K562 (cell line): ENCODE data around the gene NELFE. TPM values are rescaled to one million over a fixed set of nuclear protein-coding genes. Genes with fewer than 3 reads are reported as not detected.

Source experiments
- BACH1 ChIP-seq: fragments of 200-800 bp; sonication (Bioruptor generic); IDR thresholded peaks from 2 replicates; pipeline ENCODE4 v1.6.1; 2016; ENCODE audit warnings: missing genetic modification characterization, missing compliant biosample characterization
- BCL6 ChIP-seq: fragments of 250-450 bp; sonication (Bioruptor Pico); IDR thresholded peaks from 2 replicates; pipeline ENCODE4 v1.4.0; 2020
- ERF ChIP-seq: fragments of 450-650 bp; formaldehyde crosslinking; IDR thresholded peaks from 2 replicates; pipeline ENCODE4 v1.4.0; 2020; ENCODE audit warnings: mild to moderate bottlenecking, mixed read lengths
- KAT2B ChIP-seq: IDR thresholded peaks from one replicate; pipeline ENCODE4 v1.6.1; 2012; ENCODE audit warnings: low read depth, mild to moderate bottlenecking, control low read depth, inconsistent platforms, low read length, moderate library complexity
- KLF13 ChIP-seq: fragments of 450-650 bp; IDR thresholded peaks from 2 replicates; pipeline ENCODE4 v1.6.1; 2016; ENCODE audit warnings: missing genetic modification characterization, low read depth, mild to moderate bottlenecking, missing compliant biosample characterization, moderate library complexity, borderline replicate concordance
- KLF6 ChIP-seq: fragments of 250-450 bp; sonication (Bioruptor Pico); IDR thresholded peaks from 2 replicates; pipeline ENCODE4 v1.4.0; 2020; ENCODE audit warnings: mild to moderate bottlenecking, moderate library complexity, borderline replicate concordance
- MCM7 ChIP-seq, 2 experiments: fragments of 450-650 bp; IDR thresholded peaks; 2 replicates each; pipeline ENCODE4 v1.6.1; 2016 to 2018
- NCOA6 ChIP-seq: fragments of 450-650 bp; IDR thresholded peaks from 2 replicates; pipeline ENCODE4 v1.6.1; 2017; ENCODE audit warnings: mild to moderate bottlenecking
- POLR2AphosphoS5 ChIP-seq: IDR thresholded peaks from 2 replicates; pipeline ENCODE4 v1.6.1; 2011; ENCODE audit warnings: mild to moderate bottlenecking, low read depth, low read length, moderate library complexity; ENCODE audit not compliant: control insufficient read depth, insufficient read depth
- PYGO2 ChIP-seq: fragments of 450-650 bp; IDR thresholded peaks from 2 replicates; pipeline ENCODE4 v1.6.1; 2016; ENCODE audit warnings: mild to moderate bottlenecking, missing genetic modification characterization, moderate library complexity, missing compliant biosample characterization
- ZNF263 ChIP-seq: sonication (generic); formaldehyde crosslinking; IDR thresholded peaks from 2 replicates; pipeline ENCODE4 v1.8.0; 2022; ENCODE audit warnings: mild to moderate bottlenecking, missing genetic modification reagents, borderline replicate concordance
- ZNF586 ChIP-seq: fragments of 450-650 bp; formaldehyde crosslinking; conservative IDR thresholded peaks from 2 replicates; pipeline ENCODE4 v1.4.0; 2020; ENCODE audit warnings: mild to moderate bottlenecking, moderate library complexity
- ZNF778 ChIP-seq: fragments of 450-650 bp; formaldehyde crosslinking; IDR thresholded peaks from 2 replicates; pipeline ENCODE4 v1.4.0; 2020; ENCODE audit warnings: mild to moderate bottlenecking, moderate library complexity
- polyA plus RNA-seq, 8 experiments: library from polyadenylated mRNA; depleted of rRNA in 4 of 8; stranded (reverse) in 5 of 8; unstranded in 3 of 8; fragments of >200 nt; fragmentation: Nextera tagmentation in 2 of 8; fragmentation: Illumina TruSeq in 1 of 8; extraction: Ambion mirVana in 2 of 8; extraction: Trizol in 1 of 8; gene quantifications; 2 replicates each; pipeline versions ENCODE4 v1.2.1 to v1.2.3, GENCODE V29; 2011 to 2014; ENCODE audit warnings: inconsistent platforms in 1 of 8, missing spikeins in 1 of 8
- total RNA-seq, 7 experiments: library from RNA; depleted of rRNA in 6 of 7; stranded (reverse); fragments of >200 nt in 6 of 7; fragmentation: Illumina TruSeq in 2 of 7; extraction: Trizol in 2 of 7; gene quantifications; 2 replicates each; pipeline versions ENCODE4 v1.2.1 to v1.2.3, GENCODE V29; 2011 to 2021; ENCODE audit warnings: low replicate concordance in 1 of 7
- TF ChIP-seq, protein P1 (sequence below): IDR thresholded peaks from 3 replicates; pipeline ENCODE4 v1.6.1; 2011; ENCODE audit warnings: borderline replicate concordance, mild to moderate bottlenecking; ENCODE audit not compliant: insufficient read length, insufficient read depth
- TF ChIP-seq, protein P2 (sequence below): fragments of 250-450 bp; sonication (Bioruptor Pico); IDR thresholded peaks from 2 replicates; pipeline ENCODE4 v1.8.0; 2021; ENCODE audit warnings: moderate library complexity, mild to moderate bottlenecking, inconsistent platforms
- TF ChIP-seq, protein P3 (sequence below): fragments of 250-450 bp; sonication (Bioruptor Pico); IDR thresholded peaks from 2 replicates; pipeline ENCODE4 v1.5.0; 2022; ENCODE audit warnings: mild to moderate bottlenecking
- TF ChIP-seq, protein P4 (sequence below): fragments of 450-650 bp; IDR thresholded peaks from 2 replicates; pipeline ENCODE4 v1.6.1; 2017; ENCODE audit warnings: antibody characterized with exemption, mild to moderate bottlenecking

NELFE gene
- total and polyA plus RNA-seq, 9 of the 15 experiments (the other 6 are each of a cell fraction or from before 2014, with no cell fraction given), result 15.2 to 157 (median 91.5) TPM

DNA sequence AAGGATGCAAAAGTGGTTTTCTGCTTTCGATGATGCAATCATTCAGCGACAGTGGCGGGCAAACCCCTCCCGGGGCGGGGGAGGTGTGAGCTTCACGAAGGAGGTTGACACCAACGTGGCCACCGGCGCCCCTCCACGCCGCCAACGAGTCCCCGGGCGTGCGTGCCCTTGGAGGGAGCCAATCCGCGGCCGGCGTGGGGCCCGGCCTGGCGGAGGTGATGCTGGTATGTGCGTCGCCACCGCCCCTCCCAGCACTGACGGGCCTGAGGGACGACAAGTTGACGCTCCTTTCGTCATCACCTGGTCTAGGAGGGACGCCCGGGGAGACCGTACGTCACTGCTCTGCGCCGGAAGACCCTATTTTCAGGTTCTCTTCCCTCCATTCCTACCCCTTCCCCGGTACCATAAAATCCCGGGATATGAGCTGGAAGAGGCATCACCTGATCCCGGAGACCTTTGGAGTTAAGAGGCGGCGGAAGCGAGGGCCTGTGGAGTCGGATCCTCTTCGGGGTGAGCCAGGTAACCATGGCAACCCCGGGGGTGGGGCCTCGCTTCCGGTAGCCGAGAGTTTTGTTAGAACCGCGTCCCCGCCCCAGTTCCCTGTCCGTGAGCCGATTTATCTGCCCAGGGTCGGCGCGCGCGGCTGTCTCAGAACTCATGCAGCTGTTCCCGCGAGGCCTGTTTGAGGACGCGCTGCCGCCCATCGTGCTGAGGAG, 13.4 kb upstream of the NELFE start, which contains the start of gene DXO (continued):
- no peak for TF ChIP-seq PYGO2
- peak; percentile 1 for TF ChIP-seq ERF
- TF ChIP-seq, protein P1, sequence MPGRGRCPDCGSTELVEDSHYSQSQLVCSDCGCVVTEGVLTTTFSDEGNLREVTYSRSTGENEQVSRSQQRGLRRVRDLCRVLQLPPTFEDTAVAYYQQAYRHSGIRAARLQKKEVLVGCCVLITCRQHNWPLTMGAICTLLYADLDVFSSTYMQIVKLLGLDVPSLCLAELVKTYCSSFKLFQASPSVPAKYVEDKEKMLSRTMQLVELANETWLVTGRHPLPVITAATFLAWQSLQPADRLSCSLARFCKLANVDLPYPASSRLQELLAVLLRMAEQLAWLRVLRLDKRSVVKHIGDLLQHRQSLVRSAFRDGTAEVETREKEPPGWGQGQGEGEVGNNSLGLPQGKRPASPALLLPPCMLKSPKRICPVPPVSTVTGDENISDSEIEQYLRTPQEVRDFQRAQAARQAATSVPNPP, result no peak
- TF ChIP-seq BACH1 (tag), result peak; percentile 63; the same call in 1 of the 2 replicates
- TF ChIP-seq BCL6 (CRISPR knock-in tag), result no peak
- TF ChIP-seq ZNF778 (CRISPR knock-in tag), result no peak
- no peak for TF ChIP-seq MCM7 (IDR thresholded peaks at IDR 0.05)
- TF ChIP-seq KLF13 (tag), result peak; percentile 53; the same call in 1 of the 2 replicates
- TF ChIP-seq, protein P2, sequence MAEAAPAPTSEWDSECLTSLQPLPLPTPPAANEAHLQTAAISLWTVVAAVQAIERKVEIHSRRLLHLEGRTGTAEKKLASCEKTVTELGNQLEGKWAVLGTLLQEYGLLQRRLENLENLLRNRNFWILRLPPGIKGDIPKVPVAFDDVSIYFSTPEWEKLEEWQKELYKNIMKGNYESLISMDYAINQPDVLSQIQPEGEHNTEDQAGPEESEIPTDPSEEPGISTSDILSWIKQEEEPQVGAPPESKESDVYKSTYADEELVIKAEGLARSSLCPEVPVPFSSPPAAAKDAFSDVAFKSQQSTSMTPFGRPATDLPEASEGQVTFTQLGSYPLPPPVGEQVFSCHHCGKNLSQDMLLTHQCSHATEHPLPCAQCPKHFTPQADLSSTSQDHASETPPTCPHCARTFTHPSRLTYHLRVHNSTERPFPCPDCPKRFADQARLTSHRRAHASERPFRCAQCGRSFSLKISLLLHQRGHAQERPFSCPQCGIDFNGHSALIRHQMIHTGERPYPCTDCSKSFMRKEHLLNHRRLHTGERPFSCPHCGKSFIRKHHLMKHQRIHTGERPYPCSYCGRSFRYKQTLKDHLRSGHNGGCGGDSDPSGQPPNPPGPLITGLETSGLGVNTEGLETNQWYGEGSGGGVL (CRISPR knock-in tag), result no peak
- no peak for TF ChIP-seq ZNF263 (CRISPR knock-in tag)
- TF ChIP-seq, protein P3, sequence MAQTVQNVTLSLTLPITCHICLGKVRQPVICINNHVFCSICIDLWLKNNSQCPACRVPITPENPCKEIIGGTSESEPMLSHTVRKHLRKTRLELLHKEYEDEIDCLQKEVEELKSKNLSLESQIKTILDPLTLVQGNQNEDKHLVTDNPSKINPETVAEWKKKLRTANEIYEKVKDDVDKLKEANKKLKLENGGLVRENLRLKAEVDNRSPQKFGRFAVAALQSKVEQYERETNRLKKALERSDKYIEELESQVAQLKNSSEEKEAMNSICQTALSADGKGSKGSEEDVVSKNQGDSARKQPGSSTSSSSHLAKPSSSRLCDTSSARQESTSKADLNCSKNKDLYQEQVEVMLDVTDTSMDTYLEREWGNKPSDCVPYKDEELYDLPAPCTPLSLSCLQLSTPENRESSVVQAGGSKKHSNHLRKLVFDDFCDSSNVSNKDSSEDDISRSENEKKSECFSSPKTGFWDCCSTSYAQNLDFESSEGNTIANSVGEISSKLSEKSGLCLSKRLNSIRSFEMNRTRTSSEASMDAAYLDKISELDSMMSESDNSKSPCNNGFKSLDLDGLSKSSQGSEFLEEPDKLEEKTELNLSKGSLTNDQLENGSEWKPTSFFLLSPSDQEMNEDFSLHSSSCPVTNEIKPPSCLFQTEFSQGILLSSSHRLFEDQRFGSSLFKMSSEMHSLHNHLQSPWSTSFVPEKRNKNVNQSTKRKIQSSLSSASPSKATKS (CRISPR knock-in tag), result no peak
- TF ChIP-seq KLF6 (CRISPR knock-in tag), result peak; percentile 51
- TF ChIP-seq KAT2B, result no peak
- no peak; the same call in none of the 2 replicates for TF ChIP-seq POLR2AphosphoS5
- no peak for TF ChIP-seq NCOA6
- TF ChIP-seq, protein P4, sequence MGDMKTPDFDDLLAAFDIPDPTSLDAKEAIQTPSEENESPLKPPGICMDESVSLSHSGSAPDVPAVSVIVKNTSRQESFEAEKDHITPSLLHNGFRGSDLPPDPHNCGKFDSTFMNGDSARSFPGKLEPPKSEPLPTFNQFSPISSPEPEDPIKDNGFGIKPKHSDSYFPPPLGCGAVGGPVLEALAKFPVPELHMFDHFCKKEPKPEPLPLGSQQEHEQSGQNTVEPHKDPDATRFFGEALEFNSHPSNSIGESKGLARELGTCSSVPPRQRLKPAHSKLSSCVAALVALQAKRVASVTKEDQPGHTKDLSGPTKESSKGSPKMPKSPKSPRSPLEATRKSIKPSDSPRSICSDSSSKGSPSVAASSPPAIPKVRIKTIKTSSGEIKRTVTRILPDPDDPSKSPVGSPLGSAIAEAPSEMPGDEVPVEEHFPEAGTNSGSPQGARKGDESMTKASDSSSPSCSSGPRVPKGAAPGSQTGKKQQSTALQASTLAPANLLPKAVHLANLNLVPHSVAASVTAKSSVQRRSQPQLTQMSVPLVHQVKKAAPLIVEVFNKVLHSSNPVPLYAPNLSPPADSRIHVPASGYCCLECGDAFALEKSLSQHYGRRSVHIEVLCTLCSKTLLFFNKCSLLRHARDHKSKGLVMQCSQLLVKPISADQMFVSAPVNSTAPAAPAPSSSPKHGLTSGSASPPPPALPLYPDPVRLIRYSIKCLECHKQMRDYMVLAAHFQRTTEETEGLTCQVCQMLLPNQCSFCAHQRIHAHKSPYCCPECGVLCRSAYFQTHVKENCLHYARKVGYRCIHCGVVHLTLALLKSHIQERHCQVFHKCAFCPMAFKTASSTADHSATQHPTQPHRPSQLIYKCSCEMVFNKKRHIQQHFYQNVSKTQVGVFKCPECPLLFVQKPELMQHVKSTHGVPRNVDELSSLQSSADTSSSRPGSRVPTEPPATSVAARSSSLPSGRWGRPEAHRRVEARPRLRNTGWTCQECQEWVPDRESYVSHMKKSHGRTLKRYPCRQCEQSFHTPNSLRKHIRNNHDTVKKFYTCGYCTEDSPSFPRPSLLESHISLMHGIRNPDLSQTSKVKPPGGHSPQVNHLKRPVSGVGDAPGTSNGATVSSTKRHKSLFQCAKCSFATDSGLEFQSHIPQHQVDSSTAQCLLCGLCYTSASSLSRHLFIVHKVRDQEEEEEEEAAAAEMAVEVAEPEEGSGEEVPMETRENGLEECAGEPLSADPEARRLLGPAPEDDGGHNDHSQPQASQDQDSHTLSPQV, result no peak; the same call in none of the 2 replicates
- no peak for TF ChIP-seq ZNF586 (CRISPR knock-in tag)
